Bone marrow (tissue), 2 donors: Measurements from ENCODE around the gene MVB12B.
"Not testable (repeated sequence)": the region's sequence is repeated elsewhere in the genome, so short reads cannot be mapped to it uniquely, and the experiment has no call there.

Source experiments
- DNase-seq, 2 donors: peaks; one replicate each; lab custom pipeline; 2025; lab: John Stamatoyannopoulos, UW

The MVB12B gene

GRCh38 chr9:126534431-126535186, 208.0 kb downstream of the MVB12B start:
- DNase-seq: no peak

DNA sequence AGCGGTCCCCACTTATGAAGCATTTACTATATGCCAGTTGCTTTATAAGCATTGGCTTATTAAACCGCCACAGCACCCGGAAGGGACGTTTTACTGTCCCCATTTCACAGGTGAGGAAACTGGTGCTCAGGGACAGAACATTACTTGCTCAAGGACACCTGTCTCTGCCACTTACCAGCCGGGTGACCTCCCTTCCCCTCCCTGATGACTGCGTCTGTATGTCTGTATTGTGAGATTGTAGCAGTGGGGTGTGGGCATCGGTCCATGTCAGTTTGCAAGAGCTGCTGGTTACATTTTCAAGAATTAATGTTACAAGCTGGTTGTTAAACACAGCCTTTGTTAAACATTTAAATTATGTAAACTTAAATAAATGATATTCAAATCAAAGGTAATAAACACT, 209.5 kb downstream of the MVB12B start:
- no peak for DNase-seq

GRCh38 chr9:126536841-126537465, 210.3 kb downstream of the MVB12B start:
- DNase-seq: no peak

DNA sequence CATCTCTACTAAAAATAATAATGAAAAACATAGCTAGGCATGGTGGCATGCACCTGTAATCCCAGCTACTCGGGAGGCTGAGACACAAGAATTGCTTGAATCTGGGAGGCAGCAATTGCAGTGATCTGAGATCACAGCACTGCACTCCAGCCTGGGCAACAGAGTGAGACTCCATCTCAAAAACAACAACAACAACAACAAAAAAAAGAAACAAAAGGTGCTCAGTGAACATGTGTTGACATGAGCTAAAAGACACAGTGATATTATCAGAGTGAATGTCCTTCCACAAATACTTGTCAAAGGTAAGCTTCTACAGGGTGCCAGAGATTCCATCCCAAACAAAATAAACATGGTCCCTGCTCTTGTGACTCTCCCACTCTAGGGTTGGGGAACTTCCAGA, 211.9 kb downstream of the MVB12B start:
- no peak for DNase-seq

- DNase-seq: not testable (repeated sequence)
These were observed 213.8 kb downstream of the MVB12B start for GRCh38 chr9:126540398-126540797.

DNA sequence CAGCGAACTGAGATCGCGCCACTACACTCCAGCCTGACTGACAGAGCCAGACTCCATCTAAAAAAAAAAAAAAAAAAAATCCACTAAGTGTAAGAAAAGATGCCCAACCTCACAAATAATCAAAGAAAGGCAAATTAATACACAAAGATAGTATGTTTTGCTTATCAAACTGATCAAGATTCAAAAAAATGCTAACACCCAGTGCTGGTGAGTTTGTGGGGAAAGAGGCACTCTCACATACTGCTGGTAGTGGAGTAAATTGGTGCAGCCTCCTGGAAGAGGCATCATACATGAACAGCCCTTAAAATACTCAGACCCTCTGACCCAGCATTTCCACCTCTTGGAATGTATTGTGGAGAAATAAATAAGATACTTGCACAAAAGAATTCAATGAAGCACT, 216.9 kb downstream of the MVB12B start:
- no peak for DNase-seq

DNA sequence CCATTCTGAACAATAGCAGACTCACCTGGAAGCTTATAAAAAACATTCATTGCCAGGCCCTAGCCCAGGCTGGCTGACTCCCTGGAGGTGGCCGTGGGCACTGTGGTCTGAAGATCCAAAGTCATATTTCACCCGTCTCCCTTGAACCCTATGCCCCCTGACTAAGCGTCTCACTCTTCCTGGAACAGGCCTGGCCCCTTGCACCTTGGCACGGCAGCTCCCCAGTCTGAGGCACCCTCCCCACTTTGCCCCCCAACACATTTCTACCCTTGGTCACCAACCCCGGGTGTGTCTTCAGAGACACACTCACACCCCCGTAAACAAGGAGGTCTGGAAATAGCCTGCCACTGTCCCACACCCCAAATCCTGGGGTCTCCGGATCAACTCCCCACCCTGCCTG, 218.5 kb downstream of the MVB12B start:
- DNase-seq: no peak

DNA sequence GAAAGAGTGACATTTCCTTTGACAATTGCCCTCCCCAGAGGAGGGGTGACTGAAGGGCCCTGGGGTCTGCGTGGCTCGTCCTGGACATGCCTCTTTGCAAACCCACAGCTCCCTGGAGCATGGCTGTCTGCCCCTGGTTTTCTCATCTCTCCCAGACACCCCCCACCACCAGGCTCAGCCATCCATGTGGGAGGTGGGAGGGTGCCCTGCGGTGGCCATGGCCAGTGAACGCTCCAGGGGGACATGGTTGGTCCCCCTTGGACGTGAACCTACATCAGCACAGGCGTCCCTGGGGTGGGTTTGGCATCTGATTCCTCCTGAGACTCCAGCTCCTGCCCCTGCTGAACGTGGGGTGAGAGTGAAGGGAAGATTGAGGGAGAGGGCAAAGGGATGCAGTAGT, 219.4 kb downstream of the MVB12B start:
- no peak for DNase-seq

GRCh38 chr9:126548312-126548711, 221.7 kb downstream of the MVB12B start:
- DNase-seq: no peak

DNA sequence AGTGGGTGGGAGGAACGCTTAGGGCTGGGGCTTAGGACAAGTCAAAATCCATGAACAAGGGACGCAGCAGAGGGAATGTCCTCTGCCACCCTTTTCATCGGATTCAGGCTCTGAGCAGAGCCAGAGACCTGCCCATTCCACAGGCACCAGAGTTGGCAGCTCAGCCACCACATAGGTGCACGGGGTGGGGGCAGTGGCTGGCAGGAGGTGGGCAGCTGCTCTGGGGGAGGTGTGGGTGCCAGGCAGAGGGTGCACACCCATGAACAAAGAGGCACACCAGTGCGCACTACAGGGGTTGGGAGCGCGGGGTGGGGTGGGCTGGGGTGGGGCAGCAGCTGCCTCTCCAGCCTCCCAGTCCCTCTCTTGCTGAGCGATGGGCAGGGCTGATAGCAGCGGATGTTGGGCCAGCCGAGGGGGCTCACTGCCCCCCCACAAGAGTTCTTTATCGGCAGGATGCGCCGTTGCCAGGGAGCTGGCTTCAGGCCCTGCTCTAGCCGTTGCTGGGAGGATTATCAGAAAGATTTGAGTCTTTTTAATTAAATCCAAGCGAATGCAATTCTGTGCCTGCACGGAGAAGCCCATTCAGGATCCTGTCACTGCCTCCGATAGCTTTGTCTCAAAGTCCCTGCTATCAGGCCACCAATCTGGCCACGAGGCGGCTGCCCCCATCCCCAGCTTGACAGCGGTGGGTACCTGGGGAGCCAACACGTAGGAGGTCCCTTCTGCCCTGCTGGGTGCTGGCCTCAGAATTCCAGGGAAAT, 222.8 kb downstream of the MVB12B start:
- no peak for DNase-seq

DNA sequence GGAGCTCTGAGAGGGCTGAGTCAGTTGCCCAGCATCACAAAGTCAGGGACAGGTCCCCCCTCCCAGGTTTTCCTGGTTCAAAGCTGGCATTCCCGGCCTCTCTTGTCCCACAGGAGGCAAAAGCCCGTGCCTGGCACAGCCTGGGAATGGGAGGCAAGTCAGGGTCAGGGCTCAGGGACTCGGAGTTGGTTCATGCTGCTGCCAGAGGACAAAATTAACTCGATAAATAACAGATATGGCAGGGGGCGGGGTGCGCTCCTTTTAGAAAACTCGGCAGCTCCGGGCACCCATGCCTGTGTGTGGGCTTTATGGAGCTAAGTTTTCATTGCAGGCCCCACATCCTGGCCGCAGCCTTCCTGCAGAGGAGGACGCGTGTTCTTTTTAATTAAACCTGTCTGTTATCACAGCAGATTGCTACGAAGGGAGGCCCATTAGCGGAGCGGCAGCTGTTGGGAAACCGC, 224.3 kb downstream of the MVB12B start:
- no peak for DNase-seq

DNA sequence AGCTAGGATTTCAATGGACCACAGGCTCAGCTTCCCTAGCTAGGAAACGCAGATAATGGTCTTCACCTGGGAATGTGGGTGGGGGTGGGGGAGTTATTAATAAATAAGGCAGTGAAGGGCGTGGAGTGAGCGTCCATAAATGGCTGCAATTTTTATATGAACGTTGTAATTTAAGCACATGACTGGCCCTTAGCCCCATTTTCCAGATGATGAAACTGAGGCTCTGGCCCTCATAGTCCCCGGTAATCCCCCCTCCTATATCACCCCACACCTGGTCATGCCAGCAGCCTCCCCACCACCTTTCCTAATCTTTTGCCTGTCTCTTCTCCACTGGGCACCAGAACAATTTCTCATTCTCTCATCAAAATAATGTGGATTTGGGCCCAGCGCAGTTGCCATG, 225.2 kb downstream of the MVB12B start:
- no peak for DNase-seq

DNA sequence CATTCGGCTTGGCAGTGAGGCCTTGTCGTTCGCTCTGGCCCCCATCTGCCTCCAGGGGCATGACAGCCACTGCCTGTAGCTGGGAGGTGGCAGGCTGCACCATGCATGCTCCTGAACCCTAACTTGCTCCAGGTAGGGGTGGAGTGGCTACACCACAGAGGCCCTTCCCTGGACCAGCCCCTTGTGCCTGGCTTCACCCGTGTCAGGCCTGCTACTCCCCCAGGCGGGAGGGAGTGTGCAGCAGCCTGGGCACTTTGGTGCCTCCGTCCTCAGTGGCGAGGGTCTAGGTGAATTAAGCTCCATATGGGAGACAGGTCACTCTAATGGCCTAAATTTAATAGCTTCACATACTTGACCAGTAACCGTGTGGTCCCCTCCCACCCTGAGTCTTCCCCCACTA, 227.7 kb downstream of the MVB12B start:
- DNase-seq: no peak

- DNase-seq: not testable (repeated sequence)
These were observed 228.8 kb downstream of the MVB12B start for GRCh38 chr9:126555421-126555820.
